Measurements from ENCODE around the gene LCN10.

- TF ChIP-seq POLR2AphosphoS5 (IDR thresholded peaks at IDR 0.05) = no peak
- TF ChIP-seq POLR2A (IDR thresholded peaks at IDR 0.05) = no peak
These were observed 19.8 kb downstream of the LCN10 start for GRCh38 chr9:136722969-136723356.
